HG02884 (cell line): ENCODE results near the gene MAMLD1.

Experiments
- ATAC-seq: cut with Tn5 transposase; IDR thresholded peaks from one replicate; pipeline ENCODE4 v1.9.1; 2021; ENCODE audit warnings: mild to moderate bottlenecking, moderate library complexity; ENCODE audit not compliant: unreplicated experiment

The MAMLD1 gene

DNA sequence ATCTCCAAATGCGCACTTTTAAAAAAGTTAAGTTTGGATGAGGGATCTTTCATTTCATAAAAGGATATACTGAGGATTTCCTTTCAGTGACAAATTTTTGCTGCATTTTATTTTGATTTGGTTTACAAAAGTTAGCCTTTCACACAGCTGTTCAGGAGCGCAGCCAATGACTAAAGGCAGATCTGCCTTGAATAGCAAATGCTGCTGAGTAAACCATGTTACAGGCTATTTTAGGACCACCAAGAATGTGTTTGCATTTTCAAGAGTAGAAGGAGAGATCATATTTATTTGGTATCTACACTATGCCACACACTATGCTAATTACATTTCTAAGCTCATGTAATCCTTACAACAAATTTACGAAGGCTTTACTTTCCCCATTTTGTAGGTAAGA, 92.1 kb downstream of the MAMLD1 start:
- ATAC-seq: no peak

DNA sequence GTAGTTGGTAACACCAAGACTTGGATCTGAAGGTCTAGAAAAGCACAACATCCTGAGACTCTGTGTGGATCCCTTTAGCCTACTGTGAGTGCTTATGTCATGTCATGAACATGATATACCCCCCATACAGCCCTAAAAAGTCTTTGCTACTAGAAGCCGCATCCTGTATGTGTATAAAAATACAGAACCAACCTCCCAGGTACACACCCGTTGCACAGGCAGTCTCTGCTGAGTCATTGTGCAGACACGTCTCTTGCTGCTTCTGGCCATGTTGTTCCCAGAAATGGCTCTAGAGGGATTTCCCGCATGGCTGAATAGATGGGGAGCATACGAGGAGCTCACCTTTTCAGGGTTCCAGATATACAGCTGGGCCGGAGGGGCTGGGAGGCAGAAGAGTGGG, 93.3 kb downstream of the MAMLD1 start:
- no peak for ATAC-seq

DNA sequence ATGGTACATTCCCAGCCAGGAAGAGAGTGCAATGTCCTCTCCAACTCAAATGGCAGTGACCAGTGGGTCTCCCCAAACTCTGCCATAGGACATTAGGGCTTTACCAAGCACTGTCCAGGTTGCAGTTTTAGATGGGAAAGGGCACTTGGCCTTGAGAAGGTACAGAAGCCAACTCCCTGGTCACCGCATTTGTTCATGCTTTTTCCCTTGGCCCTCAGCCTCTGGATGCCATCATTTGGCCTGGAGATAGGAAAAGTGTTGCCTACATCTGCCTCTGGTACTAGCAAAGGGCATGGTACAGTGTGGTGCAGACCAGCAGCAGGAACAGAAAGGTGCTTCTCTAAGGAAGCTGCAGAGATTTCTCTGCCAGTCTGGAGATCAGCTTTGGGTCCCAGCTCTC, 93.8 kb downstream of the MAMLD1 start:
- no peak for ATAC-seq

DNA sequence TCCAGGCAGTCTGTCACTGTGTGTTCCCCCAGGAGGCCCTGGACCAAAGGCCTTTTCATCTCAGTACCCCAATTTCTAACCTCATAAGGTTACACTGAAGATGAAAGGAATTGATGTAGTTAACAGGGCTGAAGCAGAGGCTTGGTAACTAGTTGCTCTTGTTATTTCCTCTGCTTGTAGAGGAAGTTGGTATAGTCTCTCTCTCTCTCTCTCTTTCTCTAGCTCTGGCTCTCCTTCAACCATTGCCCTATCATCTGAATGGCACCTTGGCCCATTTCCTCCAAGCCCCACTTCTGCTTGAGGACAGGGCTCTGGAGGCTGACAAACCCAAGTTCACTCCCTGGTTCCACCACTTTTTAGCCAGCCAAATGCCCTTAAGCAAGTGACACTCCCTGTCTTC, 96.1 kb downstream of the MAMLD1 start:
- ATAC-seq: no peak

DNA sequence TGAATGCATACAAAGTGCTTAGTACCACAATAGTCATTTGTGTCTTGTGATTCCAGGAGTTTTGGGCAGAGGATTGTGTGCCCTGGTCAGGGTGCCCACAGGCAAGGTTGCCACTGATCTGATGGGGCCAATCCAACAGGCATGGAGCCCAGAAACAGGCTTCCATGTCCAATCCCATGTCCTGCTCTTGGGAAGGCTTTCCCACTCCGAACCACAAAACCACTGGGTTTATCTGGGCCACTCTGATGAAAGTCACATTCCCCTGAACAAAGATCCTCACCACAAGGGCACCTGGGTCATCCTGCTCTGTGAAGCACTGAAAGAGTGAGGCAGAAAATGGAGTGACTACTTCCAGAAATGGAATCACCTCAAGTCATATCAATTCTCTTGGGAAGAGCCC, 96.9 kb downstream of the MAMLD1 start:
- ATAC-seq: no peak

DNA sequence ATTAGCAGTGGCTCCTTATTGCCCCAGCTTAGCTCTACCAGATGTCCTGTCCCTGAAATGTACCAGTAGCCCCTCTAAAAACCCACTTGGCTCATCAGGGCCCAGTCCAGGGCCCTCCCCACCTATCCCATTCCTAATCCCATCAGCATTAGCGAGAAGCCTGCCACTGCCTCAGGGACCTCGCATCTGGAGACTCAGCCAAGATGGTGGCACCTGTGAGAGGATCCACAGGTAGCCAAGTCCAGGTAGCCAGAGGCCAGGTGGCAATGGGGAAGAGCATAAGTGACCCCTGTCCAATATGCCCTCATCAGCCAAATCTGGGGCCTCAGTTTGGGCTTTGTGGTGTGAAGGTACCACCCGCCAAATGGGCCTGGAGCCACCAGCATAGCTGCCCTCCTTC, 97.7 kb downstream of the MAMLD1 start:
- no peak for ATAC-seq

DNA sequence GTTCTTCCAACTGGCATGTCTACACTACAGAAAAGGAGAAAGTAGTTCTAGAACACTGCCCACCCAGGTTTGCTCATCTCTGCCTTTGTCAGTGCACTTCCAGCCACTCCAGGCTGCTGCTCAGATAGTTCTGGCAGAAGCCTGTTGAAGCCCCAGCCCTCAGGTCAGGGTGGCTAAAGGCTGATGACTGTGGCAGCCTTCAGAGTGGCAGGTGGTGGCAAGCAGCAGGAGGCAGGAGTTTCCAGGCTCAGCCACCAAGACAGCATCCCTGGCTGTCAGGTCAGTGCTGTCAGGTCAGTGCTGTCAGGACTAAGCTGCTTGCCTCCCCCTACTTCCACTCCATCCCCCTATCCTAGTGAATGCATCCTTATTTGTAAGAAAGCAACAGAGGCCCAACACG, 100.4 kb downstream of the MAMLD1 start:
- ATAC-seq: no peak

DNA sequence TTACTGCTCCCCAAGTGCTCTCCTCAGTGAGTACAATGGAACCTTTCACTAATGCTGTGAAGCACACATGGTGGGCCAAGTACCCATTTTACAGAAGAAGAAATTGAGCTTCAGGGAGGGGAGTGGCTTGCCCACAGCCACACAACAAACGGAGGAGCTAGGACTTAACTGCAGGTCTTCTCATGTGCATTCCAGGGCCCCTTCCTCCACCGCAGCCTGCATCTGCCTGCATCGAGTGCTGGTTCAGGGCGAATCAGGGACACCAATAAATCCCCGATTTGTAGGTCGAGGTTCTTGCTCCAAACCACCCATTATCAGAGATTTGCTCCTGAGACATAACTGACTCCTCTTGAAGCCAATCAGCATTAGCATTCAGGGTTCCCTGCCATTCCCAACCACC, 100.9 kb downstream of the MAMLD1 start:
- no peak for ATAC-seq

DNA sequence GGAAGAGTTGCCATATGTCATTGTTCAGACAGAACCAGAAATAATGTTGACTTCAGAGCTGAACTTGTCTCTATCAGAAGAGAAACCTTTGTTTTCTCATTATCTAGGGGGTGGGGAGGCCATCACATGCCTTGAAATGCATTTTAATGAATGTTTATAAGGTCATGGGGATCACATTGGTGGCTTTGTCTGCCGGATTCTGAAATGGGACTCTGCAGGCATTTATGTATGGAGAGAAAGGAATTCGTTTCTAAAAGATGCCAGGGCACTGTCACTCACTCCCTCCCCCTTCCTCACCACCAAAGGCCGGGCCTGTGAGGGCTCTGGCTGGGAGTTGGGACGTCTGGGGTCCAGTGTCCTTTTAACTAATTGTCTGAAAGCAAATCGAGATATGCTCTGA, 102.2 kb downstream of the MAMLD1 start:
- ATAC-seq: no peak

DNA sequence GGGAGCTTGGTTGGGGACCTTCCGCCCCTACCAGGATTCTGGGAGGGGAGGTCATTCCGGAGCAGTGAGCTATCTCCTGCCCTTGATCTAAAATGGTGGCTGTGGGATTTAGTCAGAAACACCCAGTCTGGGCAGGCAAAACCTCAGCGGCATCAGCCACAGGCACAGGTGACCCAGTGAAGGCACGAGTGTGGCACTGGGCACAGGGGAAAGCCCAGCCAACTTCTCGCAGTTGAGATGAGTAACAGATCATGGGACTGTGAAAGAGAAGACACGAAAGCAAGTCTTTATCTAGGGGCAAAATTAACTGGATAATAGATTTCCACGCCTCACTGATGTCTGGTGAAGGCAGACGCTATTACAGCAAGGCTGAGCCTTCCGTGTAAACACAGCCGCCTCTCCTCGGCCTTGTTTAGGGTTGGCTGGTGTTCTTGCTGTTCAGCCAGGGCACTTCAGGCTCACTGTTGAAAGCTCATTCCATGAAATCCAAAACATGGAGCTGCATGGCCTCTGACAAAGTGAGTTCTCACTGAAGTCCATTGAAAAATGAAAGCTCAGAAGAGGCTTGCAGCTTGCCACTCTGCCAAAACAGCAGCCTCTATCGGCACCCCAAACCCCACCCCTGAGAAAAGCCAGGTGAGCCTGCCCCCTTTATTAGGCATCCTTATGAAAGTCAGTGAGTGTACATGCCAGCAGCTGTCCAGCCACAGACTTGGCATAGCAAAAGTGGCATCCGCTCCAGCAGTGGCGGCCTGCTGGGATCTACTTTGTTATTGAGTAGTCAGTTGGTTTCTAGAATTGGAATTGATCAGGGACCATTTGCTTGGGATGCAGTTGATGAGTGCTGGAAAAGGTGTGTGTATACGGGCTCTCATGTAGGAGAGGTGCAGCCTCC, 103.0 kb downstream of the MAMLD1 start:
- no peak for ATAC-seq

DNA sequence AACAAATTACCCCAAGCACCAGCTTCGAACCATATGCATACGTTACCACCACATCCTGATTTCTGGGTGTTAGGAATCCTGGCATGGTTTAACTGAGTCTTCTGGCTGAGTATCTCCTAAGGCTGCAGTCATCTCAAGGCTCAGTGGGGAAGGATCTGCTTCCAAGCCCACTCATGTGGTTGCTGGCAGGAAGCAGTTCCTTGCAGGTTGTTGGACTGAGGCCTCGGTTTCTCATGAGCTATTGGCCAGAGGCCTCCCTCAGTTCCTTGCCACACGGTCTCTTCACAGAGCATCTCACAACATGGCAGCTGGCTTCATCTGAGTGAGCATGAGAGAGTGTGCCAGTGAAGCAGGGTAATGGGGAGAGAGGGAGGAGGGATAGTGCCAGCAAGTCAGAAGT, 109.2 kb downstream of the MAMLD1 start:
- no peak for ATAC-seq

DNA sequence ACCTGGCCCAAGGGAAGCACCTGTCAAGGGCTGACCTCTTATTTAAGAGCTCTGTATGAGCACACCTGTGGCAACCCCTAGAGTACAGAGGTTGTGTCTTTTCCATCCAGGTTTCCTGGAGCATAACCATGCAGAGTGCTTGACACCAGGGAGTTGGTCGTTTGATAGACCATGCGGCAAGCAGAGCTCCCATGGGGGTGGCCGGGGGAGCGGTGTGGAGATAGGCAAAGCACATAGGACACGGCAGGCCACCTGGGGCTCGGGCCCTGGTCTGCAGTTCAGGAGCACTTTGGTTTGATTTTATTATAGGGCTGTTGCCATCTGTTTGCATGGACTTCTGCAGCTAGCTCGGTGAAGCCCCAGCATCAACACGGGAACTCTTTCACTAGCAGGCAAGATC, 110.3 kb downstream of the MAMLD1 start:
- no peak for ATAC-seq

DNA sequence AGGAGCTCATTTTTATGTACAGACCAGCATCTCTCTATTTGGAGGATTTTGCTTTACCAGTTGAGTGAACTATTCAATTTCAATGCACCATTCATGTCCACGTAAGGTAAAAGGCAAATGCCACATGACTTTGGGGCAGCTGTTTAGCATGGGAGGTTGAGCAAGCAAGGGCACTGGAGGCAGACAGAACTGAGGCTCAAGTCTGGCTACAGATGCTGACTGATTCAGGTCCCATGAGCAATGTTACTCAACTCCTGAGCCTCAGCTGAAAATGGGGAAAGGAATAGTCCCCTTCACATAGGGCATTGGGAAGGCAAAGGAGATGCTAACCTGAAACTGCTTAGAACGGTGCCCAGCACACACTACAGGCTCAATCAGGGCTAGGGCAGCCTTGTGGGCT, 112.3 kb downstream of the MAMLD1 start:
- ATAC-seq: no peak

DNA sequence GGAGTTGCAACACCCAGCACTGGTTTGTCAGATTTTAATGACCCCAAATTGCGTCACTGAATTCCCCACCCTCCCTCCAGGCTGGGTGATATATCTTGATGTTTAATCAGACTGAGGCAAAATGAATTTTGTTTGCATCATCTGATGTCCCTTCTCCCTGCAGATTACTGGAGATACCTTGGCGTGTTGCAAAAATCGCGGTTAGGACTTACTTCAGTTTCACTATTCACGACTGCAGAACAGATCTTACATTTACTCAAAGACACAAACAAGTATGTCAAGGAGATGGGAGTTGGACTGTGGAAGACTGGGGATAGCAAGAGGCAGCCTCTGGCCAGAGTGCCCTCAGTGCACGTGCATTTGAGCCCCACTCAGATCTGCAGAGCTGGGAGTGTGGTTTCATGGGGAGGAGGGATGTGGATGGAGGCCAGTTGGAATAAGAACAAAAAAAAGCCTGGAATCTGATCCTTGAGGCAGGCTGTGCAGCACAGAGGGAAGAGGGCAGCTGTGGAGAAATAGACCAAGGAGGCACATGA, 113.1 kb downstream of the MAMLD1 start:
- no peak for ATAC-seq

DNA sequence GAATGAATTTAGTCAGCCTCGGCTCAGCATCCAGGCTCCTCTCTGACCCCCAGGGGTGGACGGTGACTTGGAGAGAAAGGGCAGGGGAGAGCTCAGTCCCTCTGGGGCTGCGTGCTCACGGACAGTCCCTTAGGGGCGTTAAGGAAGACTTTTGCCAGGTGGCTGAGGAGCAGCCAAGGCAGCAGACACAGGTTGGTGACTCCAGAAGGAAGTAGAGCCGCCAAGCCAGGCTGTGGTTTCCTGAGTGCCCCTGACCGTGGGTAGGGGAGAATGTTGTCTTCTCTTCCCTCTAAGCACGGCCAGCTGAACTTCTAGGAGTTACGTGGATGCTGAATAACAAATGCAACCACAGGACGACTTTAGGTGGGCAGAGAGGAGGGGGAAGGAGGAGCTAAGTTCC, 114.3 kb downstream of the MAMLD1 start:
- ATAC-seq: no peak

DNA sequence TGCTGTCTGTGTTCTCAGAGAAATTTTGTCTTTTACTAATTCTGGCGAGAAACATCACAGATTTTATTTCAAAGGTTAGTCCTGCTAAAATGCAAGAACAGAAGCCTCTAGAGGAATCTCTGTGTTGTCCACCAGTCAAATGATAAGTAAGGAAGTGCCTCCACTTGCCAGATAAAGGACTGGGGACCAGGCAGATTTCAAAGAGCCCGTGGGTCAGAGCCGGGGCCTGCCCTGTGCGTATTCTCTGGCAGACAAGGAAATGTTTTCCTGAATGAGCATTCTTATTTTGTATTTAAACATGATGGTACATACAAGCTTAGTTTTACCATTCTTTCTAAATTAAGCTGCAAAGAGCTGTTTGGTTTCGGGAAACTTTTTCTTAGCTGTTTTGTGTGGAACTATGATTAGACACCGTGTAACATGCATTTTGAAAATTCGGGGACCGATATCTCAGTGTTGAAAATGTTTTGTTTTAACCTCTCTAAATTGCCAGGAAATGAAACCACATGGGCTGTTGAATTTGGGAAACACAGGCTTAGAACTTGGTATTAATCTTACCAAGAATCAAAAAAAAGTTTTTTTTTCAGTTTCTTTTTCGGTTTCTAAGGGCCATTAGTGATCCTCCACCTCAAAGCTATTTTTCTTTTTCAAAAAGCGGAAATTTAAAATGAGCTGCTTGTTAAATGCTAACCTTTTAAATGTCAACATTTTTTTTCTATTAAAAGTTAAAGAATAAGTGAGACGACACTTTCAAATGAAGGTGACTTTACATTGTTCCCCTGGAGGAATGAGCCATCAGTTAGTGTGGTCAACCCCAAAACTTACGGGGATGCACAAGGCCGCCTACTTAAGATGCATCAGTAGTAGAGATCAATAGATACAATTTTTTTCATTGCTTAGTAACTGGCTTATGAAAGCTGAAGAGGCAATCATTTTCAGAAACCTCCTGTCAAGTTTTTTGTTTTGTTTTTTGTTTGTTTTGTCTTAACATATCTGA, 115.7 kb downstream of the MAMLD1 start:
- peak; percentile 37 for ATAC-seq

DNA sequence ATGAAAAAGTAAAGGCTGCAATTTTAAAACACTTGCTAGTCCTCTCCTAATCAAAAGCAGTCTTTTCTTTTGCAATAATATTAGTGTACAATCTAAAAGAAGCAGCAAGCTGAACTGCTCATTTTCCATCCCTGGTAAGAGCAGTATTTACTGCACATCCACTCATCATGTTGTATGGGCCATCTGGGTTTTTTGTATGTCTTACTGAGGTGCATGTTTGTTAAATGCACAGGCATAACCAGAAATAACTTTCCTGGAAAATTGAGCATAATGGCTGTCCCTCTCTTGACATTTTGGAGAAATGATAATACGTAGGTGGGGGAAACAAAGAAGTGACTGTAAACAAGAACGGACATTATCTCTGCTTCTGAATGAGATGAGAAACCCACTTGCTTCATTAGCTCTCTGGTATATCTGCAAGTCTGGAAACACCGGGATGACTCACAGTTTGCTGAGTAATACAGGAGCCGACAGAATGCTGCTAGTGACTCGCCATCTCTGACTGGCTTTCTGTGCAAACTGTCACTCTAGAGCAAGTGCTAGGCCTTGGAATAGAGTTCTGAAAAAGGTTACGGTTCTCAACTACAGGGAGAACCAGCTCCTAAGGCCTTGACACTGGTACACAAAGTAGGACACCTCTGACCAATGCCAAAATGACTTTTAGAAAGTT, 119.6 kb downstream of the MAMLD1 start:
- ATAC-seq: peak; percentile 82

DNA sequence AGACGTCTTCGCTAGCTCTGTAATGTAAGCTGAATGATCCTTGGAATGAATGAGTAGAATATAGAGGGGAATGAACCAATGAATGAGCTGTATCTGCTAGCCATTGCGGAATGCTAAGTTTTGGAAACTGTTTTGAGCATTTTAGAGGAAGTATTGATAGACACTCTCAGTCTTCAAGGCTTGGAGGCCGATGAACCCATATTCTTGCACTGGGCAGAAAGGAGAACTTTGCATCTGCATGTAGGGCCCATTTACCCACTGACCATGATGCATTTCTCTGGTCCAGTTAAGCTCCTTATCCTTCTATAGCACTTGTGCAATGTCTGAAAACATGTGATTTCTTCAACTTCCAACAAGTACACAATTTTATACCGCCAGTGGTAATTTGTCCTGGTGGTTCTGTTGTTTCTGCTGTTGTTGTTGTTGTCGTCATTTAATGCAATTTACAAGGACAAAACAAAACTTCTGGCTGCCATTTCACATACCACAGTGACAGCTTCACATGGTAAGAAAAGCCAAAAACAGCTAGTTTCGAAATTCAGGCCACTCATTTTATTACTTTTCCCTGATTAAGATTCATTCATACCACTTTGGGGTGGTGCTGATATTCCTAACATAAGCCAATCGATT, 120.4 kb downstream of the MAMLD1 start:
- no peak for ATAC-seq

DNA sequence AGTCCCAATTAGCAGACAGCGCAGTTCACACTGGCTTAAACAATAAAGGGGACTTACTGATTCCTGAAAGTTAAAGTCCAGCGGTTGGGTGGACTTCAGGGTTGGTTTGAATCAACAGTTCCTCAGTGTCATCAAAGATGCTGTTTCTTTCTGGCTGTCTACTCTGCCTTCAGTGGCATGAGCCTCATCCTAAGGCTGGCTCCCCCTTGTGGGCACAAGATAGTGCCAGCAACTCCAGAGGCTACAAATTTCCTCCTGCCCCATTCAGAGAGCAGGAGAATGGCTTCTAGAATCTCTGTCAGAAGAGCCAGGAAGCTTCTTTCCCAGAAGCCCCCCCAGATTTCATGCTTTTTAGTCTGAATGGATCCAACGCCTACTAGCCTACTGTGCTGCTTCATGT, 122.9 kb downstream of the MAMLD1 start:
- ATAC-seq: no peak

DNA sequence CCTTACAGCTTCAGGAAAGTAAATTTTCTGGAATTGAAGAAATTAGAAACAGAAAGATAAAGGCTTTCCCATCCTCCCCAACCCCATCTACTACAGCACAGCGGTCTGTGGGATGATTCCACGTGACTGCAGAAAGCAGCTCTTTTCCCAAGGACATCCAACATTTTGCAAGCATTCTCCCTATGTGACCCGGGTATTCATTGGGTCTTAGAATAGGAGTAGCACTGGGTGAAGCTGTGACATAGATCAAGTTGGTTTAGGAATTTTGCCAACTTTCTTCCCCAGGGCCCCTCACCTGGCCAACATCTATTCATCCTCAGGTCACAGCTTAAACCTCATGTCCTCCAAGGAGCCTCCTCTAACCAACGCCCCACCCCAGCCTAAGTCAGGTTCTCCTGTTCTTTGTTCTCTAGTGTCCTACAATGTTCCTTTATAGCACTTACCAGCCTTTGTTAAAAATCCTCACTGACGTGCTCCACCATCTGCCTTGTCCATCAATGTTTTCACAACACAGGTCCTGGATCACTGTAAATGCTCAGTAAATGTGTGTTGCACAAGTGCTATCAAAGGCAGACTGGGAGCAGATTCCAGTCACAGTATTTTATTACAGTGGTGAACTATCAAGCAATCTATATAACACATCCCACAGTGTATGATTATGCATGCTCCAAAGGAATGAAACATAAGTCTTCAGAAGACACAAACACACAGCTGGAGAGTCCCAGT, 124.4 kb downstream of the MAMLD1 start:
- ATAC-seq: no peak
